ENCODE results near the gene IL6ST. TPM values are rescaled to one million over a fixed set of nuclear protein-coding genes. Genes with fewer than 3 reads are reported as not detected.

IL6ST gene
- total and polyA plus RNA-seq, 10 donors: 20.4 to 504 (median 266) TPM

DNA sequence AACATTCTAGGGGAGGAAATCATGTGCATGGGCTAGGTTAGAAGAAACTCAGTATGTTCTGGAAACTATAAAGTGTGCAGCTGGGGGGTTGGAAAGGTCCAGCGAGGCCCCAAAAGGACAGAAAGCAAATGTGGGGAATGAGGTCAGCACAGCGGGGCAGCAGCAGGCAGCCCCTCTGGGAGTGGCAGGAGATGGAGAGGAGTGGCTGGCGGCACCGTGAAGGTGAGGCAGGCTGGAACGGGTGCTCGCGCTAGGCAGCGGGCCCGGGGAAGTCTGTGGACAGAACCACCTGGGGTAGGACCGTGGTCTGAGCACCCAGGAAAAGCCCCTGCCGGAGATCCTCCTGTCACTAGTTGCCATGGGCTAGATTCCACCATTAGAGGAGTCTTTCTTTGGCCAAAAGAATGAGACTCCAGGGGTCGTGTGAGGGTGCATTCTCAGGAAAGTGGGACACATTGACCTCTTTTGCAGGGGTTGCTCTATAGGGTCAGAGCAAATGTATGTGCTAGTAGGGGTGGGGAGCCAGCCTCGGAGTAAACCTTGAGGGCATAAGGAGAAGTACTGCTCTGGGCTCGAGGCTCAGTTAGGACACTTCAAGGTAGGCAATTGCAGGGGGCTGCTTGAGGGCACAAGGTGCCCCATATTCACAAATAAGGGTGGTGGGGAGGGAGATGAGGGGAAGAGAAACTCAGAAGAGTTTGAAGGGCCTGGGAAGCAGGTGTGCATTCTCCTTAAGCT is 61.2 kb downstream of the IL6ST start:
- 84 to 91% (median 87%) methylated on average over 14 of the region's 14 CpGs for WGBS, 5 donors
- peaks cover 0 to 30% (median 0%) of the 10 kb centered on the region in 6 donors for H3K36me3 ChIP-seq

GRCh38 chr5:55932700-55933099 is 62.1 kb downstream of the IL6ST start:
- H3K27me3 ChIP-seq (replicated peaks in 1 of 7): no peaks in the 10 kb centered on the region
- H3K27ac ChIP-seq: no peak overlapping the region
- no peak for DNase-seq
- intact Hi-C loops (cut with DNase I; ENCODE audit: low total_unique reads): loop anchor here (10.0 kb wide), 1 partner anchor 272 kb away; no protein-coding TSS in a partner anchor
- 86 to 95% (median 89%) methylated on average over 4 of the region's 4 CpGs for WGBS, 5 donors
- no peak overlapping the region for H3K4me3 ChIP-seq
- no peaks in the 10 kb centered on the region for H3K9me3 ChIP-seq
- H3K36me3 ChIP-seq: peaks cover 0 to 22% (median 0%) of the 10 kb centered on the region in 6 donors
- no peaks in the 10 kb centered on the region for H3K4me1 ChIP-seq
- no peak for TF ChIP-seq CTCF (IDR thresholded peaks at IDR 0.05 in 8 of 11, conservative IDR thresholded peaks at IDR 0.05 in 3 of 11)
- no peak for TF ChIP-seq POLR2A (IDR thresholded peaks at IDR 0.05)
- no peak for TF ChIP-seq POLR2AphosphoS5 (IDR thresholded peaks at IDR 0.05)

More for the DNA sequence above, 61.2 kb downstream of the IL6ST start:
- H3K4me1 ChIP-seq: no peaks in the 10 kb centered on the region
- no peak overlapping the region for H3K27ac ChIP-seq
- H3K9me3 ChIP-seq: no peaks in the 10 kb centered on the region
- no peak for DNase-seq
- intact Hi-C loops (cut with DNase I; ENCODE audit: low total_unique reads): loop anchor here (10.0 kb wide), 1 partner anchor 271 kb away; no protein-coding TSS in a partner anchor
- H3K27me3 ChIP-seq (replicated peaks in 1 of 7): no peaks in the 10 kb centered on the region
- TF ChIP-seq POLR2AphosphoS5 (IDR thresholded peaks at IDR 0.05): peak; percentile 18 to 80 (median 50)
- TF ChIP-seq CTCF (IDR thresholded peaks at IDR 0.05 in 8 of 11, conservative IDR thresholded peaks at IDR 0.05 in 3 of 11): no peak
- no peak for TF ChIP-seq POLR2A (IDR thresholded peaks at IDR 0.05)
- no peak overlapping the region for H3K4me3 ChIP-seq

GRCh38 chr5:55929020-55929799 is 65.6 kb downstream of the IL6ST start:
- no peak for DNase-seq
- Histone ChIP-seq H3K36me3 (peaks cover 0 to 2% (median 0%) of the 10 kb centered on the region in 6 donors), H3K4me3 (no peak overlapping the region), H3K27ac (no peak overlapping the region), H3K4me1 (peaks cover 0 to 5% (median 0%) of the 10 kb centered on the region in 6 donors), H3K27me3 (replicated peaks in 1 of 7) (no peaks in the 10 kb centered on the region), H3K9me3 (no peaks in the 10 kb centered on the region)
- 83 to 90% (median 84%) methylated on average over 12 of the region's 12 CpGs for WGBS, 5 donors
- TF ChIP-seq POLR2AphosphoS5 (IDR thresholded peaks at IDR 0.05) (no peak), POLR2A (IDR thresholded peaks at IDR 0.05) (no peak), CTCF (IDR thresholded peaks at IDR 0.05 in 8 of 11, conservative IDR thresholded peaks at IDR 0.05 in 3 of 11) (no peak)
- intact Hi-C loops (cut with DNase I; ENCODE audit: low total_unique reads): no loop called here
